22Rv1 (cell line): ENCODE measurements around the gene IGSF21.

Experiments
- H3K27ac ChIP-seq: fragments of 450-650 bp; 2 replicates; pipeline ENCODE4 v1.5.1; 2017
- ZFX ChIP-seq: fragments of 450-650 bp; IDR thresholded peaks from 2 replicates; pipeline ENCODE4 v1.6.1; 2017; ENCODE audit warnings: antibody characterized with exemption, borderline replicate concordance
- TF ChIP-seq, protein P1 (sequence below): fragments of 450-650 bp; IDR thresholded peaks from 2 replicates; pipeline ENCODE4 v1.5.1; 2017; ENCODE audit warnings: mild to moderate bottlenecking

The IGSF21 gene

DNA sequence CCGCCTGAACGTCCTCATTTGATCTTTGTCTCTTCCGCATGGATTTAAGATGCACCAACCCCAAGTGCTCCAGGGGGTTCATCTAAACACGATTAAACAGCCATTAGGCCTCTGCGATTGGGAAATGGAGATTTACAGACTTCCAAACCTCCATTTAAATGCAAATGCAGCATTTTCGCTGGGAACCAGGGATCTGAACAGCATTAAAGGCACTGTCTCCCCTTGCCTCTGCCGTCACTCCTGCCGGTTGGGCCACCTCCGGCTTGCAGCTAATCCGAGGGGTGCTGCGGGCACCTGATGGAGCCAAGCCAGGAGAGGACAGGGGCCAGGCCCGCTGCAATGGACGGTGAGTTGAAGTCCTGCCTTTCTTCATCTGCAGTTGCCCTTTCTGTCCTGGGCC is 302.8 kb downstream of the IGSF21 start:
- H3K27ac ChIP-seq = no peak overlapping the region
- TF ChIP-seq, protein P1, sequence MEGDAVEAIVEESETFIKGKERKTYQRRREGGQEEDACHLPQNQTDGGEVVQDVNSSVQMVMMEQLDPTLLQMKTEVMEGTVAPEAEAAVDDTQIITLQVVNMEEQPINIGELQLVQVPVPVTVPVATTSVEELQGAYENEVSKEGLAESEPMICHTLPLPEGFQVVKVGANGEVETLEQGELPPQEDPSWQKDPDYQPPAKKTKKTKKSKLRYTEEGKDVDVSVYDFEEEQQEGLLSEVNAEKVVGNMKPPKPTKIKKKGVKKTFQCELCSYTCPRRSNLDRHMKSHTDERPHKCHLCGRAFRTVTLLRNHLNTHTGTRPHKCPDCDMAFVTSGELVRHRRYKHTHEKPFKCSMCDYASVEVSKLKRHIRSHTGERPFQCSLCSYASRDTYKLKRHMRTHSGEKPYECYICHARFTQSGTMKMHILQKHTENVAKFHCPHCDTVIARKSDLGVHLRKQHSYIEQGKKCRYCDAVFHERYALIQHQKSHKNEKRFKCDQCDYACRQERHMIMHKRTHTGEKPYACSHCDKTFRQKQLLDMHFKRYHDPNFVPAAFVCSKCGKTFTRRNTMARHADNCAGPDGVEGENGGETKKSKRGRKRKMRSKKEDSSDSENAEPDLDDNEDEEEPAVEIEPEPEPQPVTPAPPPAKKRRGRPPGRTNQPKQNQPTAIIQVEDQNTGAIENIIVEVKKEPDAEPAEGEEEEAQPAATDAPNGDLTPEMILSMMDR = no peak
- TF ChIP-seq ZFX = no peak

DNA sequence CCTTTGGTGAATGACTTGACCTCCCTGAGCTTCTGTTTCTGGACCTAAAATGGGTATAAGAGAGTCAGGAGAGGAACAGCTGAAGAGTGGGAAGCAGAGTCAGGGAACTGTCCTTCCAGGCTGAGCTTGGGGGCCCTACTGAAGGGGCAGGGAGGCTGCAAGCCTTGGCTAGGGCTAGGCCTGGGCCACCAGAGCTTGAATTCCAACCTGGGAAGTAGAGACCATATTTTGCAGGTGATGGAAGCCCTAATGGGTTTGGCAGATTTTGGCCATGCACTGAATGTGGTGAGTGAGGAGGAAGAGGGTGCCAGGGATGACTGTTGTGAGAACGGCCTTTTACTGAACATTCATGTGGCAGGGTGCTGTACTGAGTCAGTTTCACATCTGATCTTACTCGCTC is 303.7 kb downstream of the IGSF21 start:
- TF ChIP-seq, protein P1 = no peak
- no peak for TF ChIP-seq ZFX
- no peak overlapping the region for H3K27ac ChIP-seq

DNA sequence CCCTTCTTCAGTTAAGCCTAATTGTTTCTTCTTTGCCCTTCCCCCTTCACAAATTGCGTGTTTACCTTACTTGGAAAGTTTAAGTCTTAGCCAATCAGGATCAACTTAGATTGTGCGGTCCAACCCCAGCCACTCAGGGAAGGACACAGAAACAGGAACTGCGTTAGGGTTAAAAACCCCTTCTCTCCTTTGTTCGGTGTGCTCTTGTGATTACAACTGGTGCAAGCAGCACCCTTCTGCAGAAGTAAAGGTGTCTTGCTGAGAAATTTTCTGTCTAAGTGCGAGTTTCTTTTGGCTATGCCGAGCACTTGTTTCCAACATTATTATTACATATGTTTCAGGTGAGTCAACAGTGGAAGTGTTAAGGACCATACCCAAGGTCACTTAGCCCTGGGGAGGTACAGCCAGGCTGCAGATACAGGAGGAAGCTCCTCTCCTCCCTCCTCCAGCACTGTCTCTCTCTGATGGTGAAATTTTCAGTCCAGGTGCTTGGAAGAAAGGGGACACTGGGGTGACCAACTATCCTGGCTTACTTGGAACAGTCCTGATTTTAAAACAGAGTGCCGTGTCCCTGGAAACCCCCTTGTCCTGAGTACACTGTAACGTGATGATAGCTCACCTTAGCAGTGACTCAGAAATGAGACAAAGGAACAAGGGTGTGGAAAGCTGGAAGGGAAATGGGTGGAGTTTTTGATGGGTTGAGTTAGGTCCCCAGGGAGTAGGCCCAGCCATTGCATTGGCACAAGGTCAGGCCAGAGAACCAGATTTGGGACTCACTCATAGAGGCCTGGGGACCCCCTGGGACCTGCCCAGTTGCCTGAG is 304.4 kb downstream of the IGSF21 start:
- TF ChIP-seq, protein P1 = no peak
- TF ChIP-seq ZFX = no peak
- no peak overlapping the region for H3K27ac ChIP-seq

DNA sequence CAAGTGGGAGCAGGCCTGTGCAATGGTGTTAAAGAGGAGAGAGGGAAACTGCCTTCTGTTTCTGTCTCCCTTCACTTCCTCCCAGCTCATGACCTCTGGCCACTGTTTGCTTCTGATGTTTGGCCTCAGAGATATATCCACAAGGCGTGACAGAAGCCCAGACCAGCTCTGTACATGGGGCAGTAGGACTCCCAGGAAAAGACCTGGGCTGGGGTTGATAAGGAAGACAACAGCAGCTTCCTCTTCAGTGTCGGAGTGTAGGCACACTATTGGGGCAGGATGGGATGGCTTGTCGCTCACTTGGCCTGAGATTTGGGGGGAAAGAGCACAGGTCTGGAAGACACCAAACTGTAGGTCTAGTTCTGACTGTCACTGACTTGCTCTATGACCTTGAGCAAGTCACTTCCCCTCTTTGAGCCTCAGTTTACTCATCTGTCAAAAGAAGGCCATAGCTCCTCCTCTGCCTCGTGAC is 305.3 kb downstream of the IGSF21 start:
- no peak overlapping the region for H3K27ac ChIP-seq
- TF ChIP-seq ZFX = no peak
- TF ChIP-seq, protein P1 = no peak

DNA sequence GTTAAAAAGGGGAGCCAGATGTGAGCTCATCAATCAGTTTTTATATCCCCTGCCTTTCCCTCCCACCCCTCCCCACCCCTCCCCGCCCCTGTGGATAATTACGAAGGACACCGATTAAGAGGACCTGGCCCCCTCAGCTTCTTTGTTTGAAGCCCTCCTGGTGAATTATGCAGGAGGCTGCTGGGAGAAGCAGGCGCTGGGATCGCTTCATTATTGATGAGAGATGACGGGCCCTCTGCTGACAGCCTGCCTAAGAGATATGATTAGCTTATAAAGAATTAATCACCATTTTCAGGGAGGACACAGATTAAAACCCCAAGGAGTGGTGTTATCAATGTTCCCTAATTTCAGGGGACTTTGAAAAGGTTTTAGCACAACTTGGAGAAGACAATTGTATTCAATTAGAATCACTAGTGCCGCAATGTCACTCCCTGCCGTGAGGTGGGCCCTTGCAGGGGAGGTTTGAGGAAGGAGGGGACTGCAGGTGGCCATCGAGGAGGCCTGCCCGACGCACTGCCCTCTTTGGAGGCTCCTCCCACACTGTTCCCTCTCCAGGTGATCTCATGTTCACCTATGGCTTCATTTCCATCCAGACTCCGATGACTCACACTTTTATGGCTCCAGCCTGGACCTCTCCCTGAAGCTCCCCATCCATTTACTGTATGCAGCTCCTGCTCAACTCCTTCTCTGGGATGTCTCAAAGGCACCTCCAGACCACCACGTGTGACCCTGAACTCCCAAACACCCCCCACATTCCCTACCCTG is 306.1 kb downstream of the IGSF21 start:
- no peak overlapping the region for H3K27ac ChIP-seq
- TF ChIP-seq, protein P1 = no peak

DNA sequence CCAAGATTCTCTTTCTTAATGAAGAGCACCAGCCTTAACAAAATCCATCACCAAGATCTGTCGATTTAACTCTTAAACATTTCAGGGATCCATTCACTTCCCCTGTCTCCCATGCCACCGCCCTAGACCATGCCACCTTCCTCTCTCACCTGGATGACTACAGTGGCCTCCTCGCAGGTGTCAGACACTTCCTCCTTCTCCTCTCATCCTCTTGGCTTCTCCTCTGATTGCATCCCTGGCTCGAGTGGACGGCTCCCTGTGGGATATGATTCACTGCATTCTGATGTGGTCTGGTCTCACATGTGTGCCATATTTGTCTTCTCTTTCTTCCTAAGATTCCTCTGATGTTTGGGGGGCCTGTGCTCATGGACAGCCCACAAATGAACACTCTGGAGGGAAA is 306.7 kb downstream of the IGSF21 start:
- TF ChIP-seq, protein P1 = no peak
- TF ChIP-seq ZFX = no peak
- H3K27ac ChIP-seq = no peak overlapping the region
